H1 (cell line): ENCODE results near the gene RPTOR. TPM values are rescaled to one million over a fixed set of nuclear protein-coding genes. Genes with fewer than 3 reads are reported as not detected.

ENCODE experiments used
- ASH2L ChIP-seq: fragments of 200-600, 300-600 bp; sonication (generic); IDR thresholded peaks from one replicate; pipeline ENCODE4 v1.7.1; 2017; ENCODE audit warnings: low read length
- KDM4A ChIP-seq: IDR thresholded peaks from one replicate; pipeline ENCODE4 v1.7.1; 2012; ENCODE audit warnings: low read depth, mild to moderate bottlenecking, moderate library complexity, low read length, inconsistent platforms; ENCODE audit not compliant: severe bottlenecking
- polyA plus RNA-seq, 7 experiments: library from polyadenylated mRNA; depleted of rRNA in 3 of 7; stranded (reverse) in 5 of 7; unstranded in 2 of 7; fragments of >200 nt in 5 of 7; fragments of 200-250 nt in 2 of 7; gene quantifications; 1 replicate in 5 of 7; 2 replicates in 1 of 7; 4 replicates in 1 of 7; pipeline versions ENCODE4 v1.2.1 to v1.2.3, GENCODE V29; 2011 to 2013; ENCODE audit warnings: missing spikeins in 2 of 7, mixed read lengths in 2 of 7
- total RNA-seq: library from RNA; stranded (reverse); fragmentation: NEBNext Ultra II Directional; extraction: Animal tissue kit (Norgen Biotek cat#: 25700); gene quantifications from 2 replicates; pipeline ENCODE4 v1.2.1, GENCODE V29; 2021

Gene RPTOR
- total and polyA plus RNA-seq, 2 of the 8 experiments (the other 6 are each of a cell fraction or from before 2014, with no cell fraction given) = 6.9 to 28.7 TPM

DNA sequence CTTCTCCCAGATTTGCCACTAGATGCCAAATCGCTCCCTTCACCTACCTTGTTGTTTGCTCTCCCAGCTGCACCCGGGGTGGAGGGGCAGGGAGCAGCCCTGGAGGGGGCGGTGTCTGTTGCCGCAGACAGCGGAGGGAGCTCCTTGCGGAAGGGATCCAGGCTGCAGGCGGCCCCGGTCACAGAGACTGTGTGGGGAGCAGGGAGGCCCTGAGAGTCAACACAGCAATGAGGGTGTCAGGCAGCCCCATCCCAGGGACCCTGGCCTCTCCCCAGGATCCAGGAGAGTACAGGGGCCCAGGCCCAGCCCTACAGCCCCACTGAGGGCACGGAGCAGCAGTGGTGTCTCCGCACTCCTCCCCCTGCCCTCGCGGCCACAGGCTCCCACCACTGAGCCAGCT, 396.5 kb downstream of the RPTOR start (continued):
- TF ChIP-seq KDM4A = no peak
- no peak for TF ChIP-seq ASH2L
